MM.1S (cell line): ENCODE results near the gene ACBD4.

Source experiments
- DNase-seq: peaks from one replicate; pipeline ENCODE4 v3.0.0-alpha.2; 2015
- H2AFZ ChIP-seq: fragments of 300-600 bp; sonication (generic); 2 replicates; pipeline ENCODE4 v1.6.0; 2016; ENCODE audit warnings: antibody characterized with exemption, low read length
- H3F3A ChIP-seq: fragments of 300-600 bp; sonication (generic); 2 replicates; pipeline ENCODE4 v1.6.1; 2016; ENCODE audit warnings: mild to moderate bottlenecking, antibody characterized with exemption, low read length, moderate library complexity, mixed read lengths; ENCODE audit not compliant: insufficient read depth
- H3K27ac ChIP-seq: fragments of 300-600 bp; sonication (generic); 2 replicates; pipeline ENCODE4 v1.5.1; 2016; ENCODE audit warnings: mild to moderate bottlenecking, low read length
- H3K27me3 ChIP-seq: fragments of 300-600 bp; sonication (generic); replicated peaks from 2 replicates; pipeline ENCODE4 v1.6.0; 2016; ENCODE audit warnings: low read length; ENCODE audit not compliant: insufficient read depth
- H3K36me3 ChIP-seq: fragments of 300-600 bp; sonication (generic); replicated peaks from 2 replicates; pipeline ENCODE4 v1.6.1; 2016; ENCODE audit warnings: mild to moderate bottlenecking, low read length, mixed read lengths; ENCODE audit not compliant: insufficient read depth
- H3K4me1 ChIP-seq: fragments of 300-600 bp; sonication (generic); 2 replicates; pipeline ENCODE4 v1.6.1; 2016; ENCODE audit warnings: low read length, mixed read lengths
- H3K4me2 ChIP-seq: fragments of 300-600 bp; sonication (generic); 2 replicates; pipeline ENCODE4 v1.6.0; 2016; ENCODE audit warnings: low read depth, low read length
- H3K4me3 ChIP-seq: fragments of 300-600 bp; sonication (generic); 2 replicates; pipeline ENCODE4 v1.5.1; 2016; ENCODE audit warnings: low read length, mixed read lengths
- H3K79me2 ChIP-seq: fragments of 300-600 bp; sonication (generic); 2 replicates; pipeline ENCODE4 v1.6.1; 2016; ENCODE audit warnings: mixed run types, low read length, mixed read lengths
- H3K9ac ChIP-seq: fragments of 300-600 bp; sonication (generic); 2 replicates; pipeline ENCODE4 v1.6.1; 2016; ENCODE audit warnings: low read length, mixed read lengths
- H3K9me2 ChIP-seq: fragments of 300-600 bp; sonication (generic); replicated peaks from 2 replicates; pipeline ENCODE4 v1.6.1; 2016; ENCODE audit warnings: mild to moderate bottlenecking, low read length, mixed read lengths; ENCODE audit not compliant: insufficient read depth
- H3K9me3 ChIP-seq: fragments of 300-600 bp; sonication (generic); replicated peaks from 2 replicates; pipeline ENCODE4 v1.6.1; 2016; ENCODE audit warnings: mild to moderate bottlenecking, low read length, mixed read lengths; ENCODE audit not compliant: insufficient read depth
- H4K20me1 ChIP-seq: fragments of 300-600 bp; sonication (generic); 2 replicates; pipeline ENCODE4 v1.6.1; 2016; ENCODE audit warnings: mild to moderate bottlenecking, low read length, moderate library complexity, mixed read lengths; ENCODE audit not compliant: insufficient read depth
- EZH2 ChIP-seq: fragments of 300-600 bp; sonication (generic); optimal IDR thresholded peaks from 2 replicates; pipeline ENCODE3; 2017; ENCODE audit warnings: low read depth, mild to moderate bottlenecking, antibody characterized with exemption, low read length, mixed read lengths
- EZH2phosphoT487 ChIP-seq: fragments of 300-600 bp; sonication (generic); IDR thresholded peaks from 2 replicates; pipeline ENCODE4 v1.6.1; 2018; ENCODE audit warnings: antibody characterized with exemption, low read length
- TF ChIP-seq, protein P1 (sequence below): fragments of 300-600 bp; sonication (generic); IDR thresholded peaks from 2 replicates; pipeline ENCODE4 v1.5.1; 2016; ENCODE audit warnings: antibody characterized with exemption, low read length, mixed read lengths

ACBD4 gene

DNA sequence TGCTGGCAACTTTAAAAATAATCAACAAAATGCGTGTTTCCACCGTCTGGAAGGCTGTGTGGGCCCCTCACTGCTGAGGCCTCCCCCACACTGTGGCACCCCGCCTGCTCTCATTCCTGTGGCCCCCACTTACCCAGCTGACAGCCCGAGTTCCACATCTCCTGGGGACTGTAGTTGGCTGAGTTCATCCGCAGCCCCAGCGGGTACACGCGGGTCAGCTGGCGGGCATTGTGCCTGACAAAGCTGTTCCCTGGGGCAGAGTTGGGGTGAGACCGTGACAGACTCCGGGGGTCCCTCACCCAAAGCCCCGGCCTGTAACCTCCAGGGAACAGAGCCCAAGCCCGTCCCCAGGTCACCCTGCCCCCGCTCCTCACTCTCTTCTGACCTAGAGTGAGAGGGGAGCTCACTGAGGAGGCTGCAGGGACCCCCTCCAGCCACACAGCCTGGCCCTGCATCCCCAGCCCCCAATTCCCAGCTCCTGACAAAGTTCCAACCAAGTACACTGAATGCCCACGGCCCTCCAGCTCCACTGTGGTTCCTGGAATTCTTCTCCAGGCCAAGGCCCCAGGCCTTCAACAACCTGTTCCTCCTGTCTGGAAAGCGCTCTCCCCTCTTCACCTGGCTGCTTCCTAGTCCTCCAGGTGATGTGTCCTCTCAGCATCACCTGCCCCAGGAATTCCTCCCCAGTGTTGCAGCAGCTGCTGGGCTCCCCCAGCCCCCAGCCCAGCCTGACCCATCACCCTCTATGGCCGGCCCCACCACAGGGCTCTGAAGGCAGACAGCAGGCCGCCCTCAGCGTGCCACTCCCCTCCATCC is 21.2 kb upstream of the ACBD4 start:
- TF ChIP-seq EZH2 = no peak
- TF ChIP-seq, protein P1, sequence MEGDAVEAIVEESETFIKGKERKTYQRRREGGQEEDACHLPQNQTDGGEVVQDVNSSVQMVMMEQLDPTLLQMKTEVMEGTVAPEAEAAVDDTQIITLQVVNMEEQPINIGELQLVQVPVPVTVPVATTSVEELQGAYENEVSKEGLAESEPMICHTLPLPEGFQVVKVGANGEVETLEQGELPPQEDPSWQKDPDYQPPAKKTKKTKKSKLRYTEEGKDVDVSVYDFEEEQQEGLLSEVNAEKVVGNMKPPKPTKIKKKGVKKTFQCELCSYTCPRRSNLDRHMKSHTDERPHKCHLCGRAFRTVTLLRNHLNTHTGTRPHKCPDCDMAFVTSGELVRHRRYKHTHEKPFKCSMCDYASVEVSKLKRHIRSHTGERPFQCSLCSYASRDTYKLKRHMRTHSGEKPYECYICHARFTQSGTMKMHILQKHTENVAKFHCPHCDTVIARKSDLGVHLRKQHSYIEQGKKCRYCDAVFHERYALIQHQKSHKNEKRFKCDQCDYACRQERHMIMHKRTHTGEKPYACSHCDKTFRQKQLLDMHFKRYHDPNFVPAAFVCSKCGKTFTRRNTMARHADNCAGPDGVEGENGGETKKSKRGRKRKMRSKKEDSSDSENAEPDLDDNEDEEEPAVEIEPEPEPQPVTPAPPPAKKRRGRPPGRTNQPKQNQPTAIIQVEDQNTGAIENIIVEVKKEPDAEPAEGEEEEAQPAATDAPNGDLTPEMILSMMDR = no peak
- no peak for TF ChIP-seq EZH2phosphoT487
- no peaks in the 10 kb centered on the region for H4K20me1 ChIP-seq
- no peaks in the 10 kb centered on the region for H3K36me3 ChIP-seq
- H3K4me3 ChIP-seq = no peak overlapping the region
- H3K9me3 ChIP-seq = no peaks in the 10 kb centered on the region
- no peak overlapping the region for H3K4me2 ChIP-seq
- no peaks in the 10 kb centered on the region; the same call in none of the 2 replicates for H3K27me3 ChIP-seq
- no peaks in the 10 kb centered on the region for H3K79me2 ChIP-seq
- H3K27ac ChIP-seq = no peak overlapping the region
- DNase-seq = no peak
- no peaks in the 10 kb centered on the region for H3K9me2 ChIP-seq
- H2AFZ ChIP-seq = no peak overlapping the region
- no peaks in the 10 kb centered on the region for H3K4me1 ChIP-seq
- no peak overlapping the region for H3K9ac ChIP-seq
- H3F3A ChIP-seq = no peaks in the 10 kb centered on the region

GRCh38 chr17:45115015-45115625 is 20.4 kb upstream of the ACBD4 start:
- Histone ChIP-seq H3K27ac (no peak overlapping the region), H3K9me3 (no peaks in the 10 kb centered on the region), H2AFZ (no peak overlapping the region), H3K4me1 (no peaks in the 10 kb centered on the region), H3K36me3 (no peaks in the 10 kb centered on the region), H3K27me3 (no peaks in the 10 kb centered on the region; the same call in none of the 2 replicates), H3K4me3 (no peak overlapping the region), H3F3A (no peaks in the 10 kb centered on the region), H3K79me2 (no peaks in the 10 kb centered on the region), H4K20me1 (no peaks in the 10 kb centered on the region), H3K9ac (no peak overlapping the region), H3K9me2 (no peaks in the 10 kb centered on the region), H3K4me2 (no peak overlapping the region)
- DNase-seq = no peak
- TF ChIP-seq, protein P1 = no peak
- TF ChIP-seq EZH2 (no peak), EZH2phosphoT487 (no peak)

GRCh38 chr17:45115871-45116270 is 19.6 kb upstream of the ACBD4 start:
- H3K9ac ChIP-seq = no peak overlapping the region
- no peak overlapping the region for H3K4me3 ChIP-seq
- DNase-seq = no peak
- no peaks in the 10 kb centered on the region for H3K4me1 ChIP-seq
- H3K79me2 ChIP-seq = no peaks in the 10 kb centered on the region
- H3K4me2 ChIP-seq = no peak overlapping the region
- H3F3A ChIP-seq = no peaks in the 10 kb centered on the region
- H4K20me1 ChIP-seq = no peaks in the 10 kb centered on the region
- H3K9me2 ChIP-seq = no peaks in the 10 kb centered on the region
- no peak overlapping the region for H3K27ac ChIP-seq
- no peaks in the 10 kb centered on the region; the same call in none of the 2 replicates for H3K27me3 ChIP-seq
- no peak overlapping the region for H2AFZ ChIP-seq
- no peaks in the 10 kb centered on the region for H3K36me3 ChIP-seq
- H3K9me3 ChIP-seq = no peaks in the 10 kb centered on the region
- TF ChIP-seq EZH2 = no peak
- TF ChIP-seq, protein P1 = no peak
- no peak for TF ChIP-seq EZH2phosphoT487
